Neural progenitor cell (in vitro differentiated cells): ENCODE results near the gene ERO1B. TPM values are rescaled to one million over a fixed set of nuclear protein-coding genes. Genes with fewer than 3 reads are reported as not detected.

Experiments used
- DNase-seq: peaks from one replicate; pipeline ENCODE4 v3.0.0-alpha.2; 2016; ENCODE audit warnings: low spot score
- H2AFZ ChIP-seq: fragments of 200-600 bp; sonication (generic); replicated peaks from 2 replicates; pipeline ENCODE4 v1.6.1; 2016; ENCODE audit warnings: antibody characterized with exemption
- H3F3A ChIP-seq: fragments of 200-600 bp; sonication (generic); 2 replicates; pipeline ENCODE4 v1.6.1; 2016; ENCODE audit warnings: antibody characterized with exemption, low read depth
- H3K27ac ChIP-seq: fragments of 200-600 bp; sonication (generic); 2 replicates; pipeline ENCODE4 v1.5.1; 2016; ENCODE audit warnings: mild to moderate bottlenecking
- H3K27me3 ChIP-seq: fragments of 200-600 bp; sonication (generic); 2 replicates; pipeline ENCODE4 v1.6.1; 2016; ENCODE audit warnings: mild to moderate bottlenecking, moderate library complexity
- H3K36me3 ChIP-seq: fragments of 200-600 bp; sonication (generic); 2 replicates; pipeline ENCODE4 v1.5.1; 2016
- H3K4me1 ChIP-seq: fragments of 200-600 bp; sonication (generic); 2 replicates; pipeline ENCODE4 v1.6.1; 2016; ENCODE audit warnings: mixed run types
- H3K4me2 ChIP-seq: fragments of 200-600 bp; sonication (generic); 2 replicates; pipeline ENCODE4 v1.6.1; 2016
- H3K4me3 ChIP-seq: fragments of 200-600 bp; sonication (generic); 2 replicates; pipeline ENCODE4 v1.5.1; 2016
- H3K79me2 ChIP-seq: fragments of 200-600 bp; sonication (generic); 2 replicates; pipeline ENCODE4 v1.6.1; 2016; ENCODE audit warnings: low read depth
- H3K9ac ChIP-seq: fragments of 200-600 bp; sonication (generic); 2 replicates; pipeline ENCODE4 v1.6.1; 2016
- H3K9me3 ChIP-seq: fragments of 200-600 bp; sonication (generic); 2 replicates; pipeline ENCODE4 v1.5.1; 2016; ENCODE audit warnings: low read depth
- H4K20me1 ChIP-seq: fragments of 200-600 bp; sonication (generic); 2 replicates; pipeline ENCODE4 v1.6.1; 2016; ENCODE audit warnings: low read depth
- H3K27ac Mint-ChIP-seq: 3 replicates; pipeline ENCODE4 v1.8.0; 2021; ENCODE audit warnings: mixed read lengths
- H3K27me3 Mint-ChIP-seq: 2 replicates; pipeline ENCODE4 v1.8.0; 2022; ENCODE audit warnings: low read depth, mild to moderate bottlenecking, inconsistent platforms, moderate library complexity, mixed read lengths; ENCODE audit not compliant: insufficient read depth
- H3K36me3 Mint-ChIP-seq: 3 replicates; pipeline ENCODE4 v1.8.0; 2021; ENCODE audit warnings: mixed read lengths
- H3K4me1 Mint-ChIP-seq: 3 replicates; pipeline ENCODE4 v1.8.0; 2021; ENCODE audit warnings: mixed read lengths
- H3K4me3 Mint-ChIP-seq: 3 replicates; pipeline ENCODE4 v1.8.0; 2021; ENCODE audit warnings: mild to moderate bottlenecking, moderate library complexity, mixed read lengths
- H3K9me3 Mint-ChIP-seq: 3 replicates; pipeline ENCODE4 v1.8.0; 2020; ENCODE audit warnings: mixed read lengths
- EZH2 ChIP-seq: fragments of 200-600 bp; sonication (generic); IDR thresholded peaks from 2 replicates; pipeline ENCODE4 v1.6.1; 2017; ENCODE audit warnings: antibody characterized with exemption, mild to moderate bottlenecking, moderate library complexity
- EZH2phosphoT487 ChIP-seq: fragments of 200-600 bp; sonication (generic); IDR thresholded peaks from 2 replicates; pipeline ENCODE4 v1.6.1; 2017; ENCODE audit warnings: antibody characterized with exemption
- total RNA-seq: library from RNA; depleted of rRNA; stranded (reverse); fragments of >200 nt; gene quantifications from 2 replicates; pipeline ENCODE4 v1.2.3, GENCODE V29; 2015; ENCODE audit warnings: low replicate concordance
- TF ChIP-seq, protein P1 (sequence below): fragments of 200-600 bp; sonication (generic); IDR thresholded peaks from 2 replicates; pipeline ENCODE4 v1.5.1; 2017; ENCODE audit warnings: antibody characterized with exemption, mild to moderate bottlenecking

Gene ERO1B
- total RNA-seq, 1 donor from 2014 or later, result 6.7 TPM

DNA sequence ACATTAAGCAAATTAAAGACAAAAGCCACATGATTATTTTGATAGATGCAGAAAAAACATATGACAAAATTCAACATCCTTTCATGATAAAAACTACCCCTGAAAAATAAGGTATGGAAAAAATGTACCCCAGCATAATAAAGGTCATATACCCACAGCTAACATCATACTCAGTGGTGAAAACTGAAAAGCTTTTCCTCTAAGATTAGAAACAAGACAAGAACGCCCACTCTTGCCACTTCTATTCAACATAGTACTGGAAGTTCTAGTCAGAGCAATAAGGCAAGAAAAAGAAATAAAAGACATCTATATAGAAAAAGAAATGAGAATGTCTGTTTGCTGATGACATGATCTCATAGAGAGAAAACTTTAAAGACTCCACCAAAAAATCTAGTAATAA, 20.7 kb downstream of the ERO1B start:
- no peaks in the 10 kb centered on the region for H3K4me1 Mint-ChIP-seq

DNA sequence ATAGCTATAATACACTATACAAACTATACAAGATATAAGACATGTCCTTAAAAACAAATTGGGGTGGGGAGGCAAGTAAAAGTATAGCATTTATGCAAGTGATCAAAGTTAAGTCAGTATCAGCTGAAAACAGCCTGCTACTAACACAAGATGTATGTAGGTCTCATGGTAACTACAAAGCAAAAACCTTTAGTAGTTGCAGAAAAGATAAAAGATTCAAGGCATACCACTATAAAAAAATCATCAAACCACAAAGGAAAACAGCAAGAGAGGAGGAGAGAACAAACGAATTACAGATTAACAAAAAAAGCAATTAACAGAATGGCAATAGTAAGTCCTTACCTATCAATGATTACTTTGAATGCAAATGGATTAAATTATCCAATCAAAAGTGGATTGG, 22.7 kb downstream of the ERO1B start:
- no peaks in the 10 kb centered on the region for H3K79me2 ChIP-seq
- Mint-ChIP-seq H3K9me3 (peaks cover 36% of the 10 kb centered on the region), H3K4me3 (no peak overlapping the region), H3K27me3 (peaks cover 3% of the 10 kb centered on the region), H3K27ac (no peak overlapping the region), H3K4me1 (no peaks in the 10 kb centered on the region), H3K36me3 (peaks cover 17% of the 10 kb centered on the region)
- no peaks in the 10 kb centered on the region for H3K4me1 ChIP-seq
- no peaks in the 10 kb centered on the region for H3K36me3 ChIP-seq
- H3K4me3 ChIP-seq, result no peak overlapping the region
- TF ChIP-seq, protein P1, sequence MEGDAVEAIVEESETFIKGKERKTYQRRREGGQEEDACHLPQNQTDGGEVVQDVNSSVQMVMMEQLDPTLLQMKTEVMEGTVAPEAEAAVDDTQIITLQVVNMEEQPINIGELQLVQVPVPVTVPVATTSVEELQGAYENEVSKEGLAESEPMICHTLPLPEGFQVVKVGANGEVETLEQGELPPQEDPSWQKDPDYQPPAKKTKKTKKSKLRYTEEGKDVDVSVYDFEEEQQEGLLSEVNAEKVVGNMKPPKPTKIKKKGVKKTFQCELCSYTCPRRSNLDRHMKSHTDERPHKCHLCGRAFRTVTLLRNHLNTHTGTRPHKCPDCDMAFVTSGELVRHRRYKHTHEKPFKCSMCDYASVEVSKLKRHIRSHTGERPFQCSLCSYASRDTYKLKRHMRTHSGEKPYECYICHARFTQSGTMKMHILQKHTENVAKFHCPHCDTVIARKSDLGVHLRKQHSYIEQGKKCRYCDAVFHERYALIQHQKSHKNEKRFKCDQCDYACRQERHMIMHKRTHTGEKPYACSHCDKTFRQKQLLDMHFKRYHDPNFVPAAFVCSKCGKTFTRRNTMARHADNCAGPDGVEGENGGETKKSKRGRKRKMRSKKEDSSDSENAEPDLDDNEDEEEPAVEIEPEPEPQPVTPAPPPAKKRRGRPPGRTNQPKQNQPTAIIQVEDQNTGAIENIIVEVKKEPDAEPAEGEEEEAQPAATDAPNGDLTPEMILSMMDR, result no peak
- no peak for TF ChIP-seq EZH2phosphoT487
- no peak for TF ChIP-seq EZH2
- H3K9ac ChIP-seq, result no peak overlapping the region
- H4K20me1 ChIP-seq, result no peaks in the 10 kb centered on the region
- H3K27me3 ChIP-seq, result no peaks in the 10 kb centered on the region
- no peak for DNase-seq
- no peak overlapping the region for H2AFZ ChIP-seq
- H3K9me3 ChIP-seq, result peaks cover 14% of the 10 kb centered on the region
- H3K4me2 ChIP-seq, result no peak overlapping the region
- no peak overlapping the region for H3K27ac ChIP-seq
- H3F3A ChIP-seq, result no peaks in the 10 kb centered on the region

More for the DNA sequence above, 20.7 kb downstream of the ERO1B start:
- Histone ChIP-seq H3K4me3 (no peak overlapping the region), H2AFZ (no peak overlapping the region), H3F3A (no peaks in the 10 kb centered on the region), H3K27ac (no peak overlapping the region), H3K9ac (no peak overlapping the region), H3K36me3 (no peaks in the 10 kb centered on the region), H3K4me1 (no peaks in the 10 kb centered on the region), H3K9me3 (peaks cover 14% of the 10 kb centered on the region), H3K27me3 (no peaks in the 10 kb centered on the region), H3K4me2 (no peak overlapping the region), H4K20me1 (no peaks in the 10 kb centered on the region), H3K79me2 (no peaks in the 10 kb centered on the region)
- Mint-ChIP-seq H3K4me3 (no peak overlapping the region), H3K9me3 (peaks cover 36% of the 10 kb centered on the region), H3K36me3 (peaks cover 17% of the 10 kb centered on the region), H3K27ac (no peak overlapping the region), H3K27me3 (no peaks in the 10 kb centered on the region)
- no peak for DNase-seq
- TF ChIP-seq, protein P1, result no peak
- TF ChIP-seq EZH2phosphoT487 (no peak), EZH2 (no peak)

GRCh38 chr1:236258114-236258622, 23.6 kb downstream of the ERO1B start:
- no peaks in the 10 kb centered on the region for H3K36me3 ChIP-seq
- H3K4me3 ChIP-seq, result no peak overlapping the region
- TF ChIP-seq EZH2, result no peak
- no peak for TF ChIP-seq EZH2phosphoT487
- TF ChIP-seq, protein P1, result no peak
- H4K20me1 ChIP-seq, result no peaks in the 10 kb centered on the region
- H3K4me1 Mint-ChIP-seq, result no peaks in the 10 kb centered on the region
- H3F3A ChIP-seq, result no peaks in the 10 kb centered on the region
- H3K4me1 ChIP-seq, result no peaks in the 10 kb centered on the region
- no peak overlapping the region for H3K27ac Mint-ChIP-seq
- no peak overlapping the region for H3K4me2 ChIP-seq
- no peak overlapping the region for H3K9ac ChIP-seq
- H3K36me3 Mint-ChIP-seq, result peaks cover 17% of the 10 kb centered on the region
- peaks cover 14% of the 10 kb centered on the region for H3K9me3 ChIP-seq
- no peak for DNase-seq
- H3K27me3 ChIP-seq, result no peaks in the 10 kb centered on the region
- H3K4me3 Mint-ChIP-seq, result no peak overlapping the region
- H3K27me3 Mint-ChIP-seq, result peaks cover 3% of the 10 kb centered on the region
- peaks cover 34% of the 10 kb centered on the region for H3K9me3 Mint-ChIP-seq
- no peaks in the 10 kb centered on the region for H3K79me2 ChIP-seq
- H3K27ac ChIP-seq, result no peak overlapping the region
- H2AFZ ChIP-seq, result no peak overlapping the region
